Islet of Langerhans (tissue), 1 donor: ENCODE results near the gene CLTCL1.

ENCODE experiments used
- FAIRE-seq: peaks from one replicate; lab custom pipeline; 2011; peaks lifted over from hg19 to GRCh38; lab: Jason Lieb, UNC

CLTCL1 gene

DNA sequence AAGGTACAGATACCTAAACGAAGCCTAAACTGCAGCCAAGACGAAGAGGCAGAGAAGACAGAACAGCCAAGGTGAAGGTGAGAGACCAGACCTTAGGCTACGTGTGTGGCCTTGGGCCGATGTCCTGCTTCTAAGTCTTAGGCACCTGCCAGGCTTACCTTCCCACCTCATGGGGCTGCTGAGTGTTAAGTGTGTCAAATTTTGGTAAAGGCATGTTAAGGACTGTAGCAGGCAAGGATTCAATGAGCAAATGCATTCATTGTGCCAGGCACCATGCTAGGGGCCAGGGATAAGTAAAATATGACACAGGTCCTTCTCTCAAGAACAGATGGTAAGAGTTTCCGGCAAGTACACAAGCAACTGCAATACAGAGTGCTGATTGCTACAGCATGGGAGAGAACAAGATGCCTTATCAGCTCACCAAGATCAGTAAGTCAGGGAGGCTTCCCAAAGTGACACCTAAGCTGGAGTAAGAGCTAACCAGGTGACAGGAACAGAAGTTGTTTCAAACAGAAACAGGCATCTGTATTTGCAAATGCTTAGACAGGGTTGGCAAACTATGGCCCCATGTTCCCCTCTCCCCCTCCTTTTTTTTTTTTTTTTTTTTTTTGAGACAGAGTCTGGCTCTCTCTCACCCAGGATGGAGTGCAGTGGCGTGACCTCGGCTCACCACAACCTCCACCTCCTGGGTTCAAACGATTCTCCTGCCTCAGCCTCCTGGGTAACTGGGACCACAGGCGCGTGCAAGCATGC lies 46.7 kb downstream of the CLTCL1 start:
- no peak for FAIRE-seq

DNA sequence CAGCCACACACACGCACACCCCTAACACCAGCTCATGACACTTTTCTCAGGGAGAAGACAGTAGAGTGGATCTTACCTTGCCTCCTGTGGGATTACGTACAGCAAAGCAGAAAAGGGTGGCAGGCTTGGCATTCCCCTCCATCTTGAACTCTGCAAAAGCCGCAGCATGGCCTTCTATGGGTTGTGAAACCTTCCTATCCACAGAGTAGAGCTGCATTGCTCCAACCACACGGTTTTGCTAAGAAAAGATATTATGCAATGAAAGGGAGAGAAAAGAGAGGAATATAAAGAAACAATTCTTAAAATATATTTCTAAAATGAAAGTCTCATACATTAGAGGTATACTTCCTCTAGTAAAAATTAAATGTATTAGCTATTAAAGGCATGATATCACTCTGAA lies 48.8 kb downstream of the CLTCL1 start:
- no peak for FAIRE-seq

DNA sequence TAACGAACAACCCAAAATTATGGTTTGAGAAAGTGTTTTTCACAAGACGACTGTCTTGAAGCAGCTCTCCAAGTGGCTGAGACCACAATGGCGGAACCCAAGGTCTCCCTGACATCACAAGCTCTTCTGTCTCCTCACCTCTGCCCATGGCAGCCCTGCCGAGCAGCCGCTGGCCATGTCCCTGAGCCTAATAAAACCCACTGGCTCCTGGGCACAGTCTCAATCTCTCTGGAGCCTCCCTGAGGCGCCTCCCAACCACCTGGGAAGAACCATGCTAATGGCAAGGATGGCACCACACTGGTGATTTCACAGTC lies 50.0 kb downstream of the CLTCL1 start:
- no peak for FAIRE-seq

DNA sequence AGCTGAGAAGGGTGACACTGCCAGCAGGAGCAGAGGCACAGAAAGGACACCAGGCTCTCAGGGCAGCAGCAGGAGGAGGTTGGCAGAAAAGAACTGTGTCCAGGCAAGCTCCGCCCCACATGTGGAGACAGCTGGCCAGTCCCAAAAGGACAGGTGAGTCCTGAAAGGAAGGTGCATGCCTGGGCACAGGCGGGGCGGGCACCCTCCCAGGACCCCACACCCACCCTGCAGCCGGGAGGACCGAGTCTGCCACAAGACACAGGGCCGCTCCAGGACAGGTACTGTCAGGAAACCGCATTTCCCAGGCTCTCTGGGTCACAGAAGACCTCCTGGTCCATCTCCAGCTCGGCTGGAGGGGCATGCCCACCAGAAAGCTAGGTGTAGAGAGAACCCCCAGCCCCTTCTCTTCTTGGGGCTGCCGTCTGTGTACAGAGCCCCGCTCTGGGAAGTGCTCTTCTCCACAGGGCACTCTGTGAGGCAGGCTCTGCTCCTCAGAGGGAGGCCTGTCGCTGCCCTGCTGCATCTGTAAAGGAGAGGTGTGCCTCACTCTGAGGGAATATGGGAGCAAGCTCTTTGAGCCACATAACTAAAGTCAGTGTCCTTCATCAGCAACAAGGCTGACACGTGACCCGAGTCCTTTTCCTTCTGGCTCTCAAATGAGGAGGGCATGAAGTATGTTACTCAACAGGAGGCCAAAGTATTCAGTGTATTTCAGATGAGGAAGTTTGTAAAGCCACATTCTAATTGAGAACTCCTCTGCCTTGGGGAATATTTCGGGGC lies 50.5 kb downstream of the CLTCL1 start:
- FAIRE-seq, result no peak

DNA sequence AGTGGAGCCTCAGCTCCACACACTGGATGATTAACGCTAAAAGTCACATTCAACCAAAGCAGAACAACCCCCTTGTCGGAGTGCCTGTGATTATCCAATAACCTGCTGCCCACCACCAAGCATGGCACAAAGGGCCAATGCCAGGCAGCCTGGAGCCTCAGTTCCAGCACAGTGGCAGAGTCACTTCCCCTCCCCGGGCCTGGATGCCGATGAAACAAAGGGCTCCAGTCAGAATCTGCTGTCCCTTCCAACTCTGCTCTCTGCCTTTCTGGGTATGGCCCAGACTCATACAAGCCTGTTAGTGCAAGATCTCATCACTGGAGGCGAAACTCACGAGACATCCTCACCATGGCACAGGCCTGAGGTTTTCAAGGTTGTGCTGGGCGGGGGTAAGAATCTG lies 52.1 kb downstream of the CLTCL1 start:
- FAIRE-seq, result no peak

DNA sequence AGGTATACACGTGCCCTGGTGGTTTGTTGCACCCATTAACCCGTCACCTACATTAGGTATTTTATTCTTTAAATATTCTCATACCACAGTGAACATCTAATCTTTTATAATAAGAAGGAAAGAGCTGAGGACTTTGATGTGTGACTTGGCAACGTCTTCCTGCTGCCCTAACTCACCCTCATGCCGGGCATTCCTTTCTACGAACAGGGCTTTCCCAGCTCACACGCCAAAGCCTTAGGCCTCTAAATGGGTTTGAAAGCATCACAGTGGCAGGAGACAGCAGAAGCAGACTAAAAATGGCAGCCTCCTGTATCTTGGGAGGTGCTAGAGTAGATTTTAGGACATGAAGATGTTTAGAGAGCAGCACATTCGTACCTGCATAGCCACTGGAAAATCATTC lies 52.6 kb downstream of the CLTCL1 start:
- no peak for FAIRE-seq

DNA sequence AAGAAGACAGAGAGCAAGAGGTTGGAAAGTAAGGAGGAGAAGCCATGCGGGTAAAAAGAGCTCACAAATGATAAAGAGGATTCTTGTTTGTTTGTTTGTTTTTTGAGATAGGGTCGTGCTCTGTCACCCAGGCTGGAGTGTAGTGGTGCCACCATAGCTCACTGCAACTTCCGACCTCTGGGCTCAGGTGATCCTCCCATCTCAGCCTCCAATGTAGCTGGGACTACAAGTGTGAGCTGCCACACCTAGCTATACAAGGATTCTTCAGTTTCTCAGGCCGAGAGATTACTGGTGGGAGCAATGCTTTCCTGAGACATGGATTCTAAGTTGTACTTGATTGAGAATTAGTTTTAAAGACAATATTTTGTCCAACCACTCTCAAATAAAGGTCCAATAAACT lies 55.6 kb downstream of the CLTCL1 start:
- FAIRE-seq, result no peak

DNA sequence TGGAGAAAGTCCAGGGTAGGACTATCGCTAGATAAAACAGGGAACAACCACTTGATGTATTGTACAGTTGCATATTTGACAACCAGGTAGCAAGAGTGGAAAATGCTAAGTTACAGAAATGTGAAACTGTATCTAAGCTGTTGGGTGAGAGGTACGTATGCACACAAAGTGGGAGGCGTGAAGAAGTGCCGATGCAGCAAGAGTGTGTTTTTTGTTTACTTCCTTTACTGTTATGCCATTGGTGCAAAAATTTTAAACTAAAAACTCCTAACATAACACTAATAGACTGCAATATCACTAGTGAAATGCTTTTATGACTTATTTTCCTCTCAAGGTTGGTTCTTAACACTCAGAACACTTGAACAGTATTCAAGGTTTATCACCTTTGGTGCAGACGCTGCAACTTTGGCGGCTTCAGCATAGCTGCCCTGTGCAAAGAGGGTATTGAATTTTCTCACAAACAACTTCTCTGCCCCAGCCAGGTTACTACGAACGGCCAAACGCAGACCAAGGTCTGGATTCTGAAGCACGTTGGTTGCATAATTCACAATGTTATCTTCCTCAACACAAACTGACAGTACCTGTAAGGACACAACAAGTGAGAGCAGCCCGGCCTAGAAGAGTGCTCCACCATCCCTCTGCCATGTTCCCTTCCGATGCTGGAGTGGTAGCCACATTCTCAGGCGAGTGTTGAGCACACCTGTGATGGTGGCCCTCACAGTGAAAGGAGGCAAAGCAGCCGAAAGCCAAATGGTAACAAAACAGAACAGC lies 57.2 kb downstream of the CLTCL1 start:
- no peak for FAIRE-seq

DNA sequence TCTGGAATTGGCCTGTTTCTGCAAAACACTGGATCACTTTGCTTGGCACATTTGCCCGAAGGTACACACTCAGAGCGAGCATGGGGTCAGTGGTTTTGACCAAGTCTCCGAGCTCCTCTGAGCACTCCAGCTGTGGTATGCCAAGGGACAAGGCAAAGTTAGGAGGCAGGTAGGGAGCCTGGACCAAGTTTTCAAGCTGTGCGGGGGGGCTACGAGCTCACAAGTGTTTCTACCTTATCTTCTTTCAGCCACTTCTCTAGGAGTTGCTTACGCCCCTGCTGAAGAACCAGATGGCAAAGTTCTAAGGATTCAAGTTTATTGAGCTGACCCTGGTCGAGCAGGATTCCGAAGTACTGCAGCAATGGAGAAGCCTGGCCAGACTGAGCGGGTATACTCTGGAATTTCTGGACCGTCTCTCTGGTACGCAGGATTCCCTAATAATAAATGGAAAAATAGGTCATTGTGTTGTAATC lies 58.3 kb downstream of the CLTCL1 start:
- no peak for FAIRE-seq

DNA sequence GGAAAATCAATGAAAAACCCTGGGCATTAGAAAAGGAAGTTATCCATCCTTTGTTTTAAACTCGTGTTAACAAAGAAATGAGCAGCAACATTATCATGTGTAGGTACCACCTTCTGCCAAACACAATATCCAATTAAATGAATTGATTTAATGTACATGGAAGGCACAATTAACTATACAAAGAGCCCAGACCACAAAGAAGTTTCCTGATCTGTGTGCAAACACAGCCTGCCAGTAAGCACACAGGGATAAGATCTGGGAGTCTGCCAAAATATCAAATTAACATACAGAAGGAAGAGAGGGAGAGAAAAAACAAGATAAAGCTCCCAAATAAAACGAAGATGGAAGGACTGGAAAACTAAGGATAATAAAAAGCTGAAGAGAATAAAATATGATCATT lies 58.9 kb downstream of the CLTCL1 start:
- no peak for FAIRE-seq

DNA sequence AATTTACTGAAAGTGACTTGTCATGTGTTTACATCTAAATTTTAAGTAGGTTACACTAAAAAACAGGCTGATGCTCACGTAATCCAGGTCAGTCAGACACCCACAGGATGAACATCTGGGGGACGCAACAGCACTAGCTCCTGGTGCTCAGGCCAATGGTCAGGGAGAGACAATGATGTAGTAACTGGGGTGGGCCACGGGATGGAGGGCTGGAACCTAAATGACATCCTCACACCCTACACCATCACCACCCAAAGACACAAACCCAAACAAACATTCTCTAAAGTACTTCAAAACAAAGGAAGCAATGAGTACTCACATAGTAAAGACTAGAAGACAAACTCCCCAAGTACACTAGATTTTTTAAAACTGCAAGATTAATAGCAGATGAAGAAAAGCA lies 59.5 kb downstream of the CLTCL1 start:
- FAIRE-seq, result no peak

DNA sequence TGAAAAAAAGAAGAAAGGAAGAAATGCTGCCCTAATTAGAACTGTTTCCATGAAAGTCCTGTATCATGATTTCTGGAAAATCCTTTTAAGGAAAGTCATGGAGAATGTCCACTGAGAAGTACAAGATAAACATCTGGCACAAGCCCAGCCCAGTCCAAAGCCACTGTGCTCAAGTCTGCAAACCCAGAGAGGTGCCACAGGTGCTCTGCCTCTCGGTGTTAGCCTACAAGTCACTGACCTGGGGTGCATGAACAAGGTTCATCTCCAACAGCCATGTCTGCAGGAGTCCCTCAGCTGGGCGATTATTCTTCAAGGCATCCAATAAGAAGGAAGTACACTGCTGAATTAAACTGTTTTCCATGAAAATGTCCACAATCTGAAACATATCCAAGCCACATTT lies 61.9 kb downstream of the CLTCL1 start:
- FAIRE-seq, result no peak

DNA sequence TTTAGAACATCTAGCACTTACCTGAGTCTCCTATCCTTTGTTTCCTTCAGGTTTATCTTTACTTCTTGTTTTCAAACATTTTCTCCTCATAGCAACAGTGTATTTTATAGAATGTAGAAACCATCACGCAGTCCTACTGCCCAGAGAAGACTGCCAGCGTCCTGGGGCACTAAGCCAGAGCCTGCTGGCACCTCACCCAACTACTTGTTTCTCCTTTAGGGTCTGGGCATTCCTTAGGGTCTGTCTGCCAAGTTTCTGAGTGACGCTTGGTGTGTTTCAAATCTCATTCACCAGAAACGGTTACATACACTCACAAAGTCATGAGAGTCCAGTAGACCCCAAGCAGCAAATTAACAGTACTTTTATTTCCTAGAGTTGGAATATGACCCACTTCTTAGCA lies 63.3 kb downstream of the CLTCL1 start:
- no peak for FAIRE-seq

DNA sequence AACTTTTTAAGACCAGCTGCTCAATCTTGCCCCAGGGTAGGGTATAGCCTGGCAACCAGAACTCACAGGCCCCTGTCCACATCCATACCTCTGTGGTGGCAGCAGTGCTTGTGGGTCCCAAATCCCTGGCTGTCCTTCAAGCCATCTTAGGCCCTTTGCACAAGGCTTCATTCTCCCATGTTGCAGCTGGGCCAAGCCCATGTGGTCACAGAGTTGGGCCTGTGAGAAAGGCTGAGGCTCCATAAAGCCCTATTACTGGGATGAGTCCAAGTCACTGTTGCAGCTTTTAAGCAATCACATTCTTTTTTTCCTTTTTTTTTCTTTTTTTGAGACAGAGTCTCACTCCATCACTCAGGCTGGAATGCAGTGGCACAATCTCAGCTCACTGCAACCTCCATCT lies 65.1 kb downstream of the CLTCL1 start:
- FAIRE-seq, result no peak

DNA sequence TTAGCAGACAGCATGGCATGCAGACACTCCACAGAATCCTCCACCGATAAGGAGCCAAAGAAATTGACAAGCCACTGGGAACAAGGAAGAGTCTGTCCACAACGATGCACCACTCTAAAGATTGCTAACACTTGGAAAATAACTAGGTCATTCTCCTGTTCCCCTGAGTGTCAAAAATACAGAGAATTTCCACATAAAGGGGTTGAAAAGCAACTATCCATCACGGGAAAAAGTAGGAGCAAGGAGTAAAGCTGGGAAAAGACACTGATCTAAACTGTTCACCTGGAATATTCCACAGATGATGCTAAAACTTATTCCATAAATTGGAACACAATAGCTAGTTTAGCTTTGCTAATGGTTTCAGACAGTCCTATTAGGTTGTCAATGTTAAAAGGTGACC lies 66.0 kb downstream of the CLTCL1 start:
- no peak for FAIRE-seq

DNA sequence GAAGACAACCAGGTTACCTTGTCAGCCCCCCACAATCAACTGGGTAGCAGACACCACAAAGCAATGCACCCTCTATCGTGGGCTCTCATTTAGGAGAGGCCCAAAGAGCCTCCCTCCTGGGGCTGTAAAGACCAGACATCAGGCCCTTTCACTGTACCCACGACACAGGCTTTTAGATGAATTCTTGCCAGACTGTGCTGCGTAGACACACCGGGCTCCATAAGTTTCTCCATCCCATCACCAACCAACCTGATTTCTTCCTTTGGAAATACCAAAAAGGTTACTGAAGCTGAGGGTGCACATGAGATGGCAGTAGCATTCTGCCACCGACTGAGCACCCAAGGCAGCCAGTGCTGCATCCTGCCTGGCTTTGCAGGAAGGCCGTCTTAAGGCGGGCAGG lies 66.5 kb downstream of the CLTCL1 start:
- FAIRE-seq, result no peak

DNA sequence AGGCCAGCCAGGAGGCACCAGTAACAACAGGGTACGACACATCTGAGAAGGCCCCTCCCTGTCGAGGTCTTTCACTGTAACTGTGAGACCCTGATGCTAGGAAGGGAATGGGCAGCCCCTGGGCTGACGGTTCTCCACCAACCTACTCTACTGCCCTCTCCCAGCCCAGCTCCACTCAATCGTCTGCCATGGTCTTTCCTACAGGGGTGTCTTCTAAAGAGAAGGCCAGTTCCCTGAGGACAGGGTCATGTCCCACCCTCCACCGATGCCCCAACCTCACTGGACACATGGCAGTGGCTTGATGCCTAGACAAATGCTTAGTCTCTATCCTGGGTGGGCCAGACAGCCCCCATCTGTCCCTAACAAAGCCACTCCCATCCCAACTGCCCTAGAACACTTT lies 67.0 kb downstream of the CLTCL1 start:
- FAIRE-seq, result no peak

DNA sequence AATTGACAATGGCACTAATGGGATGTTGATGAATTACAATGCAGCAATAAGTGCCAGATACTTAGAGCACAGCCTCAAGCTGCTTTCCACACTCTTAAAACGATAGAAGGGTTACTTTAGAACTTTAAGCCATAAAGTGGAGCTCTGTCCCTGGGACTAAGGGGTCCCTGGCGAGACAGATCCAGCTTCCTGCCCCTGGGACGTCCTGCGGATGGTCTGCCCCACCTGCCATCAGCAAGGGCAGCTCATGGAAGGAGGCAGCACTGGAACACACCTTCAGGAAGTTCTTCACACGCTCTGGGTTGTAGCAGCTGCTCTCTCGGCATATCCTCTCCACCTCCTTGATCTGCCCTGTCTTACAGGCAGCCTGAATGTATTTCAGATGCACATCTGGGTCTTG lies 67.9 kb downstream of the CLTCL1 start:
- FAIRE-seq, result no peak

DNA sequence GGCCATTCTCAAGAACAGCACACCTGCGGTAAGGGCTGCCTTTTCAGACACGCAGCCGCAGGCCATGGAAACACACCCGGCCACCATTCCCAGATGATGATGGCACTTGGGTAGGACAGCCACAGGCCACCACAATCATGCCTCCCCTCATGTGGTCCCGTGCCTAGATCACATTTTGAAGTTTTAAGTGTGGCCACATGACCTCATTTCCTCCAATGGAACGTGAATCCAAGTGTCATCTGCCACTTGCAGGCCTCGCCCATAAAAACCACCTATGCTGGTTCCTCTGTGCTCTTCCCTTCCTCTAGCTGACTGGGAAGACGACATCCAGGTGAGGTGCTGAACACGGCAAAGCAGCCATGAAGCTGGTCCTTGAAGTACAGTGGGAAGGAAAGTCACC lies 68.4 kb downstream of the CLTCL1 start:
- no peak for FAIRE-seq

DNA sequence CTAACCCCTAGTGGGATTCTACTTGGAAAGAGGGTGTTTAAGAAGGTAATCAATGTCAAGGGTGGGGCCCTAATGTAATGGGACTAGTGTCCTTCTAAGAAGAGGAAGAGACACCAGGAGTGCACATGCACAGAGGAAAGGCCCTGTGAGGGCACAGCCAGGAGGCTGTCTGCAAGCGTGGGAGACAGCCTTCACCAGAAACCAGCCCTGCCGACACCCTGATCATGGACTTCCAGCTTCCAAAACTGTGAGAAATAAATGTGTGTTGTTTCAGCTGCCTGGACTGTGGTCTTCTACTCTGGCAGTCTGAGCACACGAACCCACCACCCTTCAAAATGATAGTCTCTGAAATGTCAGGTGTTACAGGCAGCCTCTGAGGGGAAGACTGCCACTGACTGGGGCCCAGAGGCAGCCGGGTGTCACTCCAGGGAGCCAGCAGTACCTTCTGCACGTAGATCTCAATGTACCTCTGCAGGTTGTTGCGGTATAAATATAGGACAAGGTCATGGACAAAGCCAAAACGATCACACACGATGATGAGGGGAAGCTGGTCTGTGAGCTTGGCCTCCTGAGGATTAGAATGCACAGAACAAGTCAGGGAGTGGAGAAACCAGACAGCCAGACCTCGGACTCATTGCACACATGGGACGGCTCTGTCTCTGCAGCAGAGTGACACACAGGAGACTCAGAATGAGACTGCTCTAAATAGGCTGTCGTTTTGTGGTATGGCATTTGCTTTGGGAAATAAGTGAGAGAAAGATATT lies 69.1 kb downstream of the CLTCL1 start:
- no peak for FAIRE-seq

DNA sequence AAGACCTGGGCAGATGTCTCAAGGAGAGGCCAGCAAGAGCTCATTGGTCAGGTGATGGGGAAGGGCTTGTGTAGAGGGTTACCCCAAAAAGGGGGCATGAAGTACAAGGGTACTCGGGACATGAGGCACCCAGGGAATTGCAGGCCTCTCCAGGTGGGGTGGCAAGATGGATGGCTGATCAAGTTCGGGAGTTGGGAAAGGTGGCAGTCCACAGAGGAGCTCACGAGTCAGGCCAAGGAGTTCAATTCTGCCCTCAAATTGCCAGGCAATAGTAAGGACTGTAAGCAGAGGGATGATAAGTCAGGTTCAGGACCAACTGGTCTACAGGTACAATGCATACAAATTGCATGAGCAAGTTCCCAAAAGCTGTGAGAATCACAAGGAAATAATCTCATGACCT lies 70.7 kb downstream of the CLTCL1 start:
- FAIRE-seq, result no peak

DNA sequence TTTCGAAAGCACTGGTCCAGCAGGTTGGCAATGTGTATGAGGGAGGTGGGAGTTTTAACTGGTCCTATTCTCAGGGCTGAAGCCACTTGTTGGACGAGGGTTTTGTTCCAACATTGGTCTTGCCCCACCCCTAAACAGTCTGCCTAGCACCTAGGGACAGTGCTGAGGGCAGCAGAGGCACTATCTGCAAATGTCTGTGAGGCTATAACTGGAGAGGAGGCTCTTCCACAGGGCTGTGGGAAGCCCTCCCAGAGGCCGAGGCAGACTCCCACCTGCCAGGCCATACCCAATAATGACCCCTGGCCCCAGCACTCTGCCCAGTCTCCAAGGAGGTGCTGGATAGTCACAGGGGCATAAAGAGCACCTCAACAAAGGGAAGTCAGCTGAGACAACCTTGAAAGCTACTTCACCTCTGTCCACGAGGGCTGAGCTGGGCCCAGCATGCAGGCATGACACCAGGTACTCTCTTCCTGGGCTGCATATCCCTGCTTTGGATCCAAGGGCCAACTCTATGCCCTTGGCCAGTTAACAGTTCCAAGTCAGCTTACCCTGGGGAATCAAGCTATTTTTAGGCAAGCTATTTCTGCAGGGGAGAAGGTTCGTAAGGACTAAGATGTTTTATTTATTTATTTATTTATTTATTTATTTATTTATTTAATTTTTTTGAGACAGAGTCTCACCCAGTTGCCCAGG lies 72.8 kb downstream of the CLTCL1 start:
- no peak for FAIRE-seq
